Stimulated activated naive CD8-positive, alpha-beta T cell treated with anti-CD3 and anti-CD28 coated beads, Interleukin-15, Interleukin-2, amounts not matched to agents 100 ng/mL and 50 ng/mL, for 24 hours (primary cell): ENCODE measurements around the gene OGFOD1.

ENCODE experiments used
- H3K27ac Mint-ChIP-seq: one replicate; pipeline ENCODE4 v1.8.0; 2021; ENCODE audit warnings: mild to moderate bottlenecking, mixed read lengths
- H3K27me3 Mint-ChIP-seq: one replicate; pipeline ENCODE4 v1.8.0; 2021; ENCODE audit warnings: mixed read lengths
- H3K36me3 Mint-ChIP-seq: one replicate; pipeline ENCODE4 v1.8.0; 2021; ENCODE audit warnings: low read depth, mixed read lengths
- H3K4me1 Mint-ChIP-seq: one replicate; pipeline ENCODE4 v1.8.0; 2021; ENCODE audit warnings: low read depth, mixed read lengths
- H3K4me3 Mint-ChIP-seq: one replicate; pipeline ENCODE4 v1.8.0; 2021; ENCODE audit warnings: mild to moderate bottlenecking, mixed read lengths
- H3K9me3 Mint-ChIP-seq: one replicate; pipeline ENCODE4 v1.8.0; 2021; ENCODE audit warnings: mixed read lengths

OGFOD1 gene

GRCh38 chr16:56422896-56423441, 28.4 kb upstream of the OGFOD1 start:
- H3K4me1 Mint-ChIP-seq = peaks cover 53% of the 10 kb centered on the region
- H3K4me3 Mint-ChIP-seq = peak overlapping the region; percentile 88
- no peaks in the 10 kb centered on the region for H3K27me3 Mint-ChIP-seq
- H3K36me3 Mint-ChIP-seq = no peaks in the 10 kb centered on the region
- peak overlapping the region; percentile 28 for H3K27ac Mint-ChIP-seq
- H3K9me3 Mint-ChIP-seq = no peaks in the 10 kb centered on the region

- no peaks in the 10 kb centered on the region for H3K9me3 Mint-ChIP-seq
- H3K27me3 Mint-ChIP-seq = no peaks in the 10 kb centered on the region
- peak overlapping the region; percentile 76 for H3K27ac Mint-ChIP-seq
- H3K4me1 Mint-ChIP-seq = peaks cover 50% of the 10 kb centered on the region
- peak overlapping the region; percentile 88 for H3K4me3 Mint-ChIP-seq
- no peaks in the 10 kb centered on the region for H3K36me3 Mint-ChIP-seq
These were observed 27.6 kb upstream of the OGFOD1 start for GRCh38 chr16:56423584-56424403.

GRCh38 chr16:56424404-56424764, 27.0 kb upstream of the OGFOD1 start:
- H3K36me3 Mint-ChIP-seq = peaks cover 2% of the 10 kb centered on the region
- no peaks in the 10 kb centered on the region for H3K9me3 Mint-ChIP-seq
- no peaks in the 10 kb centered on the region for H3K27me3 Mint-ChIP-seq
- peaks cover 50% of the 10 kb centered on the region for H3K4me1 Mint-ChIP-seq
- H3K27ac Mint-ChIP-seq = peak overlapping the region; percentile 76
- H3K4me3 Mint-ChIP-seq = peak overlapping the region; percentile 88

- Mint-ChIP-seq H3K9me3 (no peaks in the 10 kb centered on the region), H3K36me3 (peaks cover 6% of the 10 kb centered on the region), H3K4me3 (peak overlapping the region; percentile 88), H3K27me3 (no peaks in the 10 kb centered on the region), H3K27ac (no peak overlapping the region), H3K4me1 (peaks cover 48% of the 10 kb centered on the region)
These were observed 26.4 kb upstream of the OGFOD1 start for GRCh38 chr16:56424791-56425438.

- Mint-ChIP-seq H3K9me3 (no peaks in the 10 kb centered on the region), H3K4me3 (peak within 1 kb of the TSS; percentile 88), H3K4me1 (peaks cover 43% of the 10 kb centered on the region), H3K27ac (peak within 1 kb of the TSS; percentile 76), H3K36me3 (peaks cover 10% of the 10 kb centered on the region), H3K27me3 (no peaks in the 10 kb centered on the region)
These were observed 25.9 kb upstream of the OGFOD1 start, which contains the start of gene AMFR for GRCh38 chr16:56425439-56425832. Gene AMFR, minus strand, starts transcription at chr16:56425545. Its CDS starts 218 bp downstream, at chr16:56425327.

- Mint-ChIP-seq H3K36me3 (peaks cover 22% of the 10 kb centered on the region), H3K4me1 (peaks cover 35% of the 10 kb centered on the region), H3K27me3 (no peaks in the 10 kb centered on the region), H3K4me3 (peak overlapping the region; percentile 69), H3K27ac (no peak overlapping the region), H3K9me3 (no peaks in the 10 kb centered on the region)
These were observed 24.8 kb upstream of the OGFOD1 start for GRCh38 chr16:56426585-56426984.

- Mint-ChIP-seq H3K27me3 (no peaks in the 10 kb centered on the region), H3K4me1 (peaks cover 20% of the 10 kb centered on the region), H3K27ac (no peak overlapping the region), H3K9me3 (no peaks in the 10 kb centered on the region), H3K4me3 (no peak overlapping the region), H3K36me3 (peaks cover 31% of the 10 kb centered on the region)
These were observed 23.3 kb upstream of the OGFOD1 start for GRCh38 chr16:56428091-56428490.

- Mint-ChIP-seq H3K4me1 (no peaks in the 10 kb centered on the region), H3K27me3 (no peaks in the 10 kb centered on the region), H3K4me3 (no peak overlapping the region), H3K27ac (no peak overlapping the region), H3K36me3 (peaks cover 66% of the 10 kb centered on the region), H3K9me3 (no peaks in the 10 kb centered on the region)
These were observed 15.1 kb upstream of the OGFOD1 start for GRCh38 chr16:56436258-56436657.

GRCh38 chr16:56438038-56438437, 13.3 kb upstream of the OGFOD1 start:
- Mint-ChIP-seq H3K4me3 (no peak overlapping the region), H3K27ac (no peak overlapping the region), H3K27me3 (no peaks in the 10 kb centered on the region)

GRCh38 chr16:56447286-56447685, 4.1 kb upstream of the OGFOD1 start:
- Mint-ChIP-seq H3K4me1 (peaks cover 37% of the 10 kb centered on the region), H3K27ac (peak overlapping the region; percentile 84), H3K9me3 (no peaks in the 10 kb centered on the region), H3K27me3 (no peaks in the 10 kb centered on the region), H3K4me3 (peak overlapping the region; percentile 42), H3K36me3 (peaks cover 41% of the 10 kb centered on the region)

More at GRCh38 chr16:56438038-56438437, 13.3 kb upstream of the OGFOD1 start:
- no peaks in the 10 kb centered on the region for H3K4me1 Mint-ChIP-seq
- no peaks in the 10 kb centered on the region for H3K9me3 Mint-ChIP-seq
- H3K36me3 Mint-ChIP-seq = peaks cover 71% of the 10 kb centered on the region

- H3K36me3 Mint-ChIP-seq = peaks cover 41% of the 10 kb centered on the region
- peak overlapping the region; percentile 84 for H3K27ac Mint-ChIP-seq
- H3K9me3 Mint-ChIP-seq = no peaks in the 10 kb centered on the region
- no peaks in the 10 kb centered on the region for H3K27me3 Mint-ChIP-seq
- H3K4me3 Mint-ChIP-seq = peak overlapping the region; percentile 58
- H3K4me1 Mint-ChIP-seq = peaks cover 45% of the 10 kb centered on the region
These were observed 3.3 kb upstream of the OGFOD1 start for GRCh38 chr16:56448005-56448404.

GRCh38 chr16:56450275-56450985, 924 bp upstream of the OGFOD1 start:
- peak overlapping the region; percentile 94 for H3K4me3 Mint-ChIP-seq
- peak overlapping the region; percentile 96 for H3K27ac Mint-ChIP-seq
- peaks cover 41% of the 10 kb centered on the region for H3K36me3 Mint-ChIP-seq
- H3K9me3 Mint-ChIP-seq = no peaks in the 10 kb centered on the region
- H3K27me3 Mint-ChIP-seq = no peaks in the 10 kb centered on the region
- H3K4me1 Mint-ChIP-seq = peaks cover 51% of the 10 kb centered on the region

GRCh38 chr16:56451753-56452689, 667 bp downstream of the OGFOD1 start:
- Mint-ChIP-seq H3K4me3 (peak overlapping the region; percentile 94), H3K36me3 (peaks cover 45% of the 10 kb centered on the region)

GRCh38 chr16:56457927-56458470, 6.6 kb downstream of the OGFOD1 start:
- Mint-ChIP-seq H3K4me1 (peaks cover 6% of the 10 kb centered on the region), H3K4me3 (no peak overlapping the region), H3K27me3 (no peaks in the 10 kb centered on the region), H3K27ac (no peak overlapping the region), H3K9me3 (no peaks in the 10 kb centered on the region), H3K36me3 (peaks cover 72% of the 10 kb centered on the region)

More at GRCh38 chr16:56451753-56452689, 667 bp downstream of the OGFOD1 start:
- Mint-ChIP-seq H3K9me3 (no peaks in the 10 kb centered on the region), H3K27me3 (no peaks in the 10 kb centered on the region), H3K27ac (peak overlapping the region; percentile 91), H3K4me1 (peaks cover 49% of the 10 kb centered on the region)
